ENCODE data around the gene NEB.

DNA sequence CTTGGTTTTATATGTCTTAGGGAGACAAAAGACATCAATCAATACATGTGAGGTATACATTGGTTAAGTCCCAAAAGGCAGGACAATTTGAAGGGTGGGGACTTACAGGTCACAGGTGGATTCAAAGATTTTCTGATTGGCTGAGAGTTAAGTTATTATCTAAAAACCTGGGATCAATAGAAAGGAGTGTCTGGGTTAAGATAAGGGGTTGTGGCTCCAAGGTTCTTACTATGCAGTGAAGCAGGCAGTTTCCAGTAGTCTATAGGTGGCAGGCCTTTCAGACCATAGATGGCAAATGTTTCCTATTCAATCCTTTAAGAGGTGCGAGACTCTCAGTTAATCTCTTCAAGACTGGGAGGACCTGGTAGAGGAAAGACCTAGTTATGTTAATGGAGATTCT is 42.1 kb upstream of the NEB start:
- TF ChIP-seq, protein P1, sequence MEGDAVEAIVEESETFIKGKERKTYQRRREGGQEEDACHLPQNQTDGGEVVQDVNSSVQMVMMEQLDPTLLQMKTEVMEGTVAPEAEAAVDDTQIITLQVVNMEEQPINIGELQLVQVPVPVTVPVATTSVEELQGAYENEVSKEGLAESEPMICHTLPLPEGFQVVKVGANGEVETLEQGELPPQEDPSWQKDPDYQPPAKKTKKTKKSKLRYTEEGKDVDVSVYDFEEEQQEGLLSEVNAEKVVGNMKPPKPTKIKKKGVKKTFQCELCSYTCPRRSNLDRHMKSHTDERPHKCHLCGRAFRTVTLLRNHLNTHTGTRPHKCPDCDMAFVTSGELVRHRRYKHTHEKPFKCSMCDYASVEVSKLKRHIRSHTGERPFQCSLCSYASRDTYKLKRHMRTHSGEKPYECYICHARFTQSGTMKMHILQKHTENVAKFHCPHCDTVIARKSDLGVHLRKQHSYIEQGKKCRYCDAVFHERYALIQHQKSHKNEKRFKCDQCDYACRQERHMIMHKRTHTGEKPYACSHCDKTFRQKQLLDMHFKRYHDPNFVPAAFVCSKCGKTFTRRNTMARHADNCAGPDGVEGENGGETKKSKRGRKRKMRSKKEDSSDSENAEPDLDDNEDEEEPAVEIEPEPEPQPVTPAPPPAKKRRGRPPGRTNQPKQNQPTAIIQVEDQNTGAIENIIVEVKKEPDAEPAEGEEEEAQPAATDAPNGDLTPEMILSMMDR (IDR thresholded peaks at IDR 0.05): no peak
- no peak for TF ChIP-seq POLR2A (IDR thresholded peaks at IDR 0.05)
- TF ChIP-seq POLR2AphosphoS5 (IDR thresholded peaks at IDR 0.05): no peak

Measured in transverse colon (tissue), 4 donors.